ENCODE measurements around the gene CBLB. TPM values are rescaled to one million over a fixed set of nuclear protein-coding genes. Genes with fewer than 3 reads are reported as not detected.

Gene CBLB
- total and polyA plus RNA-seq, 2 of the 4 experiments (the other 2 are of a cell fraction): 10.1 to 20.1 TPM

DNA sequence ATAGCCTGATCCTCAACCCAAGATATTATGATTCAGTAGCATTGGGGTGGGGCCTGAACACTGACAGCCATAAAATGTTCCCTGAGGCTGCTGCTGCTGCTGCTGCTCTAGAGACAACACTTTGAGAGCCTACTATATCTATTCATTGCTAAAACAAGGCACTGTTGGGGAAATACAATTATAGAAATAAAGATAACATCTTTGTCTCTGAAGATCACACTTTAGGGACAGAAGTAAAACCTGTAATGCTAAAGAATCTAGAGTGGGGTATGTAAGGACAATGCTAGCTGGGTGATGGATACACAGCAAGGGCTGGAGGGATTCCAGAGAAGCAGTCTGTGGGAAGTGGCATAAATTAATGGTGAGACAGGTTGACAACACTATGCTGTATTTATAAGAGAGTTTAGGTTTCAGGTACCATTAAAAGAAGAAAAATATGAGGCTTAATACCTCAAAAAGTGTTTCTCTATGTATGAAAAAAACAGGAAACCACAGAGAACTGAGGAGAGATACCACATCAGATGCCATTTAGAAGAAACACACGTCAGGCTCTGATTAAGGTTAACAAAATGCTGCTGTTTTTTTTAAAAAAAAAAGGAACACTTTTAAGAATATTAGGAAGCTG is 115.9 kb downstream of the CBLB start:
- Histone ChIP-seq H2BK15ac (ENCODE audit: low read depth, low read length) (no peak overlapping the region), H3K18ac (ENCODE audit: low read depth, low read length) (no peak overlapping the region), H3K27ac (ENCODE audit: insufficient read depth, low read length) (no peak overlapping the region), H2AK5ac (ENCODE audit: low read depth, low read length) (no peak overlapping the region), H3K9me1 (ENCODE audit: insufficient read depth, low read length) (peaks cover 5% of the 10 kb centered on the region), H3K4me2 (ENCODE audit: low read depth, low read length) (no peak overlapping the region), H2AK9ac (replicated peaks; ENCODE audit: low read depth, low read length, poor library complexity) (no peak overlapping the region), H4K20me1 (ENCODE audit: insufficient read depth, low read length) (0 out of 2 replicates have a peak, but pooled peaks cover 4% of the 10 kb centered on the region), H2BK5ac (ENCODE audit: low read depth, low read length, poor library complexity, severe bottlenecking) (no peak overlapping the region), H3K79me1 (ENCODE audit: low read depth in 1 of 2, low read length in 2 of 2) (peaks cover 3 to 8% of the 10 kb centered on the region in 2 experiments; a peak in 3 of 4 replicates), H3K4ac (ENCODE audit: low read depth, low read length) (no peak overlapping the region), H3K9me3 (ENCODE audit: control insufficient read depth, insufficient read depth, low read length) (no peaks in the 10 kb centered on the region), H3K14ac (replicated peaks; ENCODE audit: low read depth, low read length) (no peak overlapping the region), H3K36me3 (ENCODE audit: control insufficient read depth, insufficient read depth, low read length) (no peaks in the 10 kb centered on the region), H4K5ac (ENCODE audit: low read depth, low read length) (no peak overlapping the region), H2BK20ac (ENCODE audit: low read depth, low read length) (no peak overlapping the region), H2BK120ac (ENCODE audit: low read depth, low read length) (no peak overlapping the region), H3K56ac (ENCODE audit: extremely low read depth, insufficient read depth, low read length) (no peak overlapping the region), H3K27me3 (ENCODE audit: control insufficient read depth, insufficient read depth, low read length) (no peaks in the 10 kb centered on the region), H4K8ac (ENCODE audit: low read depth in 2 of 2, low read length in 2 of 2) (no peak overlapping the region), H4K91ac (ENCODE audit: insufficient read depth, low read depth, low read length) (no peak overlapping the region), H3K4me3 (ENCODE audit: insufficient read depth, low read depth, low read length) (no peak overlapping the region), H3K9ac (ENCODE audit: low read depth, low read length) (no peak overlapping the region), H3K23ac (ENCODE audit: low read depth, low read length) (no peak overlapping the region), H2AFZ (replicated peaks; ENCODE audit: low read length, poor library complexity) (no peak overlapping the region), H3K4me1 (ENCODE audit: control insufficient read depth, insufficient read depth, low read length) (no peaks in the 10 kb centered on the region)
- DNase-seq (no peak), ATAC-seq (ENCODE audit: low read depth) (peak; percentile 44; the same call in 1 of the 2 replicates)
- in situ Hi-C loops (cut with MboI; ENCODE audit: low sequenced_read_pairs): no loop called here
- dilution Hi-C loops (cut with HindIII; ENCODE audit: low sequenced_read_pairs, unreplicated experiment): no loop called here
- BruUV-seq (replicated peaks): no TSS peak
- intact Hi-C loops (cut with micrococcal nuclease): no loop called here
- POLR2A ChIA-PET (ENCODE audit: unreplicated experiment): no interaction called here
- WGBS, 2 experiments (ENCODE audit: extremely low coverage in 2 of 2, insufficient read length in 1 of 2): no CpG with 5 or more reads among the region's 1 CpG
- CTCF ChIA-PET: interaction anchor here (0.6 kb wide), 1 partner anchor 690 kb away, joined by 8 read pairs; no protein-coding TSS in a partner anchor
- no peak for TF ChIP-seq SMC3 (IDR thresholded peaks at IDR 0.05; ENCODE audit: low read depth, low read length)
- no peak for TF ChIP-seq MAZ (IDR thresholded peaks at IDR 0.05; ENCODE audit: borderline replicate concordance, low read depth, low read length)
- TF ChIP-seq, protein P1, sequence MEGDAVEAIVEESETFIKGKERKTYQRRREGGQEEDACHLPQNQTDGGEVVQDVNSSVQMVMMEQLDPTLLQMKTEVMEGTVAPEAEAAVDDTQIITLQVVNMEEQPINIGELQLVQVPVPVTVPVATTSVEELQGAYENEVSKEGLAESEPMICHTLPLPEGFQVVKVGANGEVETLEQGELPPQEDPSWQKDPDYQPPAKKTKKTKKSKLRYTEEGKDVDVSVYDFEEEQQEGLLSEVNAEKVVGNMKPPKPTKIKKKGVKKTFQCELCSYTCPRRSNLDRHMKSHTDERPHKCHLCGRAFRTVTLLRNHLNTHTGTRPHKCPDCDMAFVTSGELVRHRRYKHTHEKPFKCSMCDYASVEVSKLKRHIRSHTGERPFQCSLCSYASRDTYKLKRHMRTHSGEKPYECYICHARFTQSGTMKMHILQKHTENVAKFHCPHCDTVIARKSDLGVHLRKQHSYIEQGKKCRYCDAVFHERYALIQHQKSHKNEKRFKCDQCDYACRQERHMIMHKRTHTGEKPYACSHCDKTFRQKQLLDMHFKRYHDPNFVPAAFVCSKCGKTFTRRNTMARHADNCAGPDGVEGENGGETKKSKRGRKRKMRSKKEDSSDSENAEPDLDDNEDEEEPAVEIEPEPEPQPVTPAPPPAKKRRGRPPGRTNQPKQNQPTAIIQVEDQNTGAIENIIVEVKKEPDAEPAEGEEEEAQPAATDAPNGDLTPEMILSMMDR (conservative IDR thresholded peaks at IDR 0.05; ENCODE audit: low read depth, low read length): no peak
- TF ChIP-seq MAFK (IDR thresholded peaks at IDR 0.05; ENCODE audit: low read depth, low read length): no peak
- no peak for TF ChIP-seq RCOR1 (IDR thresholded peaks at IDR 0.05; ENCODE audit: insufficient replicate concordance, low read length)
- TF ChIP-seq POLR2A (IDR thresholded peaks at IDR 0.05; ENCODE audit: low read depth, low read length): no peak
- no peak for TF ChIP-seq CHD1 (IDR thresholded peaks at IDR 0.05; ENCODE audit: low read depth, low read length)
- no peak for TF ChIP-seq RFX5 (IDR thresholded peaks at IDR 0.05; ENCODE audit: low read depth, low read length)
- TF ChIP-seq, protein P2, sequence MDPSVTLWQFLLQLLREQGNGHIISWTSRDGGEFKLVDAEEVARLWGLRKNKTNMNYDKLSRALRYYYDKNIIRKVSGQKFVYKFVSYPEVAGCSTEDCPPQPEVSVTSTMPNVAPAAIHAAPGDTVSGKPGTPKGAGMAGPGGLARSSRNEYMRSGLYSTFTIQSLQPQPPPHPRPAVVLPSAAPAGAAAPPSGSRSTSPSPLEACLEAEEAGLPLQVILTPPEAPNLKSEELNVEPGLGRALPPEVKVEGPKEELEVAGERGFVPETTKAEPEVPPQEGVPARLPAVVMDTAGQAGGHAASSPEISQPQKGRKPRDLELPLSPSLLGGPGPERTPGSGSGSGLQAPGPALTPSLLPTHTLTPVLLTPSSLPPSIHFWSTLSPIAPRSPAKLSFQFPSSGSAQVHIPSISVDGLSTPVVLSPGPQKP (IDR thresholded peaks at IDR 0.05; ENCODE audit: borderline replicate concordance, low read depth, low read length): no peak
- TF ChIP-seq CEBPB (IDR thresholded peaks at IDR 0.05; ENCODE audit: low read depth, low read length): no peak
- no peak for TF ChIP-seq BHLHE40 (IDR thresholded peaks at IDR 0.05; ENCODE audit: low read depth, low read length)
- no peak for TF ChIP-seq NFE2L2 (IDR thresholded peaks at IDR 0.05; ENCODE audit: low read depth, low read length)
- TF ChIP-seq MXI1 (IDR thresholded peaks at IDR 0.05; ENCODE audit: borderline replicate concordance, low read depth, low read length): no peak
- TF ChIP-seq, protein P3, sequence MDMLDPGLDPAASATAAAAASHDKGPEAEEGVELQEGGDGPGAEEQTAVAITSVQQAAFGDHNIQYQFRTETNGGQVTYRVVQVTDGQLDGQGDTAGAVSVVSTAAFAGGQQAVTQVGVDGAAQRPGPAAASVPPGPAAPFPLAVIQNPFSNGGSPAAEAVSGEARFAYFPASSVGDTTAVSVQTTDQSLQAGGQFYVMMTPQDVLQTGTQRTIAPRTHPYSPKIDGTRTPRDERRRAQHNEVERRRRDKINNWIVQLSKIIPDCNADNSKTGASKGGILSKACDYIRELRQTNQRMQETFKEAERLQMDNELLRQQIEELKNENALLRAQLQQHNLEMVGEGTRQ (IDR thresholded peaks at IDR 0.05; ENCODE audit: low read depth, low read length): no peak
- no peak for TF ChIP-seq RAD21 (IDR thresholded peaks at IDR 0.05; ENCODE audit: low read length)
